ENCODE measurements around the gene DLG1.

DLG1 gene

DNA sequence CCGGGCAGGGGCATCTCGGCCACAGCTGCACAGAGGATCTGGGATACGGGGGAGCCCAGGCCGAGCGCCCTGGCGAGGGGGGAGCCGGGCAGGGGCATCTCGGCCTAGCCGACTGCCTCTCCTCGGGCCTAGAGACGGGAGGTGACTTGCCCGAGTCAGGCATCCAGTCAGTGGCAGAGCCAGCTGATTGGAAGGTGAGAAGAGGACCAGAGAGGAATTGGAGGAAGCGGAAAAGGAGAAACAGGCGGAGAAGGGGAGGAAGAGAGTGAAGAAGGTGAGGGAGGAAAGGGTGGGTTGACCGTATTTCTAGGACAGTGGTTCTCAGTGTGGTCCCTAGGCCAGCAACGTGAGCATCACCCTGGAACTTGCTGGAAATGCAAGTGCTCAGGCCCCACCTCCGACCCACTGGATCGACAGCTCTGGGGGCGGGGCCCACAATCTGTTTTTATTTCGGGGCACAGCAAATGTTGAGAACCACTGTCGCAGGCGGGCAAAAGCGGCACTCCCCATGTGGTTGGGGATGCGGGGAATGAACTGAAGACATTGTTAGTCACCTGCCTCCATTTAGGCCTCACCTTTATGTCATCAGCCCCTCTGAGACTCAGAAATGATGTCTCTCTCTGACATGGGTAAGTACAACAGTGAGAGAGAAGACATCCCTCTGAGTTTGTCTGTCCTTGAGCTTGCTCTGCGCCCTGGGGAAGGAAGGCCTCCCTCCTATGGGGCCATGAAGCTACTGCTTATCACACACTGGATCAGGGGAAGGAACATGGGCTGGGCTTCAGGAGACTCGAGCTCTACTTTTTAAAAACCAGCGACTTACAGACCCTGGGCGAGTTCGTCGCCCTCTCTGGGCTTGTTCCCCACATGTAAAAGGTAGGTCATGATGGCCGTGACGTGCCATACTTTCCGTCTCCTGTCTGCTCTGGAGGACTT lies 267.8 kb downstream of the DLG1 start:
- FAIRE-seq = no peak
- TF ChIP-seq, protein P1, sequence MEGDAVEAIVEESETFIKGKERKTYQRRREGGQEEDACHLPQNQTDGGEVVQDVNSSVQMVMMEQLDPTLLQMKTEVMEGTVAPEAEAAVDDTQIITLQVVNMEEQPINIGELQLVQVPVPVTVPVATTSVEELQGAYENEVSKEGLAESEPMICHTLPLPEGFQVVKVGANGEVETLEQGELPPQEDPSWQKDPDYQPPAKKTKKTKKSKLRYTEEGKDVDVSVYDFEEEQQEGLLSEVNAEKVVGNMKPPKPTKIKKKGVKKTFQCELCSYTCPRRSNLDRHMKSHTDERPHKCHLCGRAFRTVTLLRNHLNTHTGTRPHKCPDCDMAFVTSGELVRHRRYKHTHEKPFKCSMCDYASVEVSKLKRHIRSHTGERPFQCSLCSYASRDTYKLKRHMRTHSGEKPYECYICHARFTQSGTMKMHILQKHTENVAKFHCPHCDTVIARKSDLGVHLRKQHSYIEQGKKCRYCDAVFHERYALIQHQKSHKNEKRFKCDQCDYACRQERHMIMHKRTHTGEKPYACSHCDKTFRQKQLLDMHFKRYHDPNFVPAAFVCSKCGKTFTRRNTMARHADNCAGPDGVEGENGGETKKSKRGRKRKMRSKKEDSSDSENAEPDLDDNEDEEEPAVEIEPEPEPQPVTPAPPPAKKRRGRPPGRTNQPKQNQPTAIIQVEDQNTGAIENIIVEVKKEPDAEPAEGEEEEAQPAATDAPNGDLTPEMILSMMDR (IDR thresholded peaks at IDR 0.05; ENCODE audit: insufficient read depth, missing control alignments) = no peak
- no peak for DNase-seq (ENCODE audit: insufficient read length, low spot score)

DNA sequence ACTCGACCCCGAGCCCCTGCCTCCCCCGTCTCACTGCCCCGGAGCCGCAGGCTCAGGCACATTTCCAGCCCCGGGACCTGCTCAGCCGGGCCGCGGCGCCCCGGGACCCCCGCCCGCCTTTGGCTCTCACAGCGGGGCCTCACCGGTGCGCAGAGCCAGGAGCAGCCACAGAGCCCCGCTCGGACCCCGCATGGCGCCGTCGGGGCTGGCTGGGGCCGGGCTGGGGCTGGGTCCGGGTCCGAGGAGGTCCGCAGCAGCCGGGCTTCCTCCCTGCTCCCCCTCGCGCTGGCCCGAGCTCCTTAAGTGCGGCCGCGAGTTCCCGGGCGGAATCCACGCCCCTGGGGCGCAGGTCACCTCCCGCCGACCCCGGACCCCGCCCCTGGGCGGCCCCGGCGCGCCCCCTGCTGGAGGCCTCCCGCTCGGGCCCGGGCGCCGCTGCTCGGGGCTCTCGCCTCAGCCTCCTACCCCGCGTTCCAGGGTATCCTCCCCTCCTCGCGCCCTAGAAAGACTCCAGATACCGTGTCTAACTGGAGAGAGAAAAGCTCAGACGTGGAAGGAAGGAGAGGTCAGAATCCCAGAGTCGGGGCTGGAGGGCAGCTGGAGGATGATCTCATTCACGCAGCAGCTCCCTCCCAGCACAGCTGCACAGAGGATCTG lies 268.8 kb downstream of the DLG1 start, which contains the start of gene MELTF:
MELTF (minus strand) TSS at position 307 of the 657 bp plus-strand sequence; CDS start at position 192, 115 bp downstream.
- DNase-seq (ENCODE audit: insufficient read length, low spot score) = peak; percentile 98
- FAIRE-seq = no peak
- TF ChIP-seq, protein P1 (IDR thresholded peaks at IDR 0.05; ENCODE audit: insufficient read depth, missing control alignments) = peak; percentile 49

DNA sequence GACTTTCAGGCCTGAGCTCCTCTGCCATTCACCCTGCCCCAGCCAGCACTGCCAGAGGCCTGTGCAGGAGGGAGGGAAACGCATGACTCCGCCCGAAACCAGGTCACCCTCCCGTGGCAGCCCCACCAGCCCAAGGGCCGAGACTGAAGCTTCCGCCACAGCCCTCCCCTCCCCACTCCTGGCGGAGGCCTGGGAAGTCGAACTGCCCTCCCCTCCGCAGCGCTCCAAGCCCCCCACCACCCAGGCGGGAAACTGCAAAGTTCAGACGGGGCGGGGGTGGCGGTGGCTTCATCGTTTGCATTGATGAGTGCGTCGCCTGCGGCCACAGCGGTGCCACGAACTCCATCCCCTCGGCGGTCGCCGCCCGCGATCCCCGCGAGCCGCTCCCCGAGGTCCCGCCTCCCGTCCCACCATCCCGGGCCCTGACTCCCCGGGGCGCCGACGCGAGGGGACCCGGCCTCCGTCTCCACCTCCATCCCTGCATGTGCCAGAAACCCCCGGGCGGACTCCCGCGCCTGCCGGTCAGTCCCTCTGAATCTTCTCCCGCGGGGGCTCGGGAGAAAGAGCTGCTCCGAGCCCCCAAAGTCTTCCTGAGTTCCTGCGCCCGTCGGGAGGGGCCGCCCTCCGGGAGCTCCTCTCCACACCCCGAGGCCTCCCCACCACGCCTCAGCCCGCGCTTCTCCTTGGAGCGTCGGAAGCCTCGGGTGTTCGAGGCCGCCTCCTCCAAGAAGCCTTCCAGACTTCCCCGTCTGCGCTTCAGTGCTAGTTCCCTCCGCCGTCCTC lies 269.5 kb downstream of the DLG1 start:
- FAIRE-seq (no peak), DNase-seq (ENCODE audit: insufficient read length, low spot score) (no peak)
- TF ChIP-seq, protein P1 (IDR thresholded peaks at IDR 0.05; ENCODE audit: insufficient read depth, missing control alignments) = no peak

DNA sequence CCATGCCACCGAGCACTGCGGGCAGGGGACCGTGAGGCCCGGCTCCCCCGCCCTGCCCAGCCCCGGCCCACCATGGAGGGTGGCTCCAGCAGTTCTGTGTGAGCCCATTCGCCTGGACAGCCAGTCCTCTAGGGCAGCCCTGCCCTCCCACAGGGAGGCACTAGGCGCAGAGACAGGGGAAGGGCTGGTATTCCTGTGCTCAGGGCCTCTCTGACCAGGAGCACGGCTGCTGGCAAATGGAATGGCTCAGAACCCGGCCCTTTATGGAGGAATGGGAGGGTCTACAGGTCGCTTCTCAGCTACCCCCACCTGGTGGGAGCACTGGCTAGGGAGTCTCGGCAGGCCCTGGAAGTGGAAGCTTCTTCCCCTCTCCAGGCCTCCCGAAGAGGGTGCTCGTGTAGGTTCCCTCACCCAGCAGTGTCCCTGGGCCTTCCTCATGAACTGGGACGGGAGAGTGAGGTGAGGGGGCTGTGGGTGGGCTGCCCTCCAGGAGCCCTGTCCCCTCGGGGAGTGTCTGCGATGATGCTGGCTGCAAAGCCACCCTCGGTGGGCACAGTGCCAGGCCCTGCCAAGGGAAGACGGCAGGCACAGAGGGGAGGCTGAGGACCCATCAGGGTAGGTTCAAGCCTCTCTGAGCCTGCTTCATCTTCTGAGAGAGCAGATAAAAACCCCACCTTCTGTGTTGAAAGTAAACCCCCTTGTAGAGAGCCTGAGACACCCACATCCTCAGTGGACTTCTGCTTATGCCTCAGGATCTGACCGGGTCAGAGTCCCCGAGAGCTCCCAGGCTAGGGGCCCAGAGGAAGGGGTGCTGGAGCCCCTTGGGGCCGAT lies 270.3 kb downstream of the DLG1 start:
- TF ChIP-seq, protein P1 (IDR thresholded peaks at IDR 0.05; ENCODE audit: insufficient read depth, missing control alignments) = no peak
- FAIRE-seq (no peak), DNase-seq (ENCODE audit: insufficient read length, low spot score) (peak; percentile 7)

DNA sequence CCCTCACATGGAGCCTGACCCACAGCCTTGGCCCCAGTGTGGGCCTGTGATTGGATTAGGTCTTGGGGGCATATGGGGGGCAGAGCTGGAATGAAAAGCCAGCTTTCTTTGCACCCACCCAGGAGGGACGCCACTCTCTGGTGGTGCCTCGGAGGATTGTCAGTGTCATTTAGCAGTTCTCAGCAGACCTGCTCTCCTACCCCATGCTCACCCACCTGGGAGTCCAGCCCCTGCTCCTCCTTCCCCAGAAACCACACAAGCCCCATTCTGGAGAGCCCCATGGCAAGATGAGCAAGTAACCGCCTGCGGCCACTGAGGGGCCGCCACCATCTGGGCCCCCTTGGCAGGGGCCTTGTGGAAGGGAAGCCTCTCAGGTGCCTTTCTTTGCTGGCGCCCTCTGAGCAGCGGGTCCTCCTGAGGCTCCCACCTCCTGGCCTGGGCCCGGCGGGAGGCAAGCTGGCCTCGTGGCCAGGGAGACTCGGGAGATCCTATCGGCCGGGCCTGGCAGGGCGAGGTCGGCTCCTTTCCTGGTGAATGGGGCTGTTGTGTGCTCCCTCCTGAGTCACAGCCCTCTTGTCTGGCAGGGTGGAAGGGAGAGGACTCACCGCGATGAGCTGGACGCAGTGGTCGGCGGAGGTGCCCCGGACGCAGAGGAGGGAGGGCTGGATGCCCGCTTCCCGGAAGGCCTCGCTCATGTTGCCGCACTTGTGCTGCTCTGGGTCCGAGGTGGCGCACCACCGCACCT lies 271.1 kb downstream of the DLG1 start:
- TF ChIP-seq, protein P1 (IDR thresholded peaks at IDR 0.05; ENCODE audit: insufficient read depth, missing control alignments) = no peak
- no peak for FAIRE-seq
- peak; percentile 15 for DNase-seq (ENCODE audit: insufficient read length, low spot score)

DNA sequence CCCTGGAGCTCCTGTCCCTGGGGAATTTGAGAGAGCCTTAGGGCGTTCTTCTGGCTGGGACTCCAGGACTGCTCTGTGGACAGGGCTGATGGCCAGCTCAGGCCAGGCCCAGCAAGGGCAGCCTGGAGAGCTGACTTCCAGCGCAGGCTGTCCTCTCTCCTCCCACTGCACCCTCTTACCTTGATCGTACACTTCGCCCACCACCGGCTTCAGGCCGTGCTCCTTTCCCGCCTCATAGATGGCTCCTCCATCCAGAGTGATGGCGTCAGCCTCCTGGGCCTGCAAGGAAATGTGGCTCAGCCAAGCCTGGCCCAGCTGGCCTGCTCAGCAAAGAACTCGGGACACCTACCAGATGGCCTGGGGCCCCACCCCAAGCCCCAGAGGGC lies 271.9 kb downstream of the DLG1 start:
- FAIRE-seq = no peak
- TF ChIP-seq, protein P1 (IDR thresholded peaks at IDR 0.05; ENCODE audit: insufficient read depth, missing control alignments) = no peak

More for the DNA sequence above, 271.9 kb downstream of the DLG1 start:
- peak; percentile 7 for DNase-seq (ENCODE audit: insufficient read length, low spot score)
